Activated naive CD8-positive, alpha-beta T cell (primary cell): ENCODE results near the gene IFITM1.
"Not testable (repeated sequence)": the region's sequence is repeated elsewhere in the genome, so short reads cannot be mapped to it uniquely, and the experiment has no call there.

Experiments used
- H3K27ac Mint-ChIP-seq: one replicate; pipeline ENCODE4 v1.8.0; 2021; ENCODE audit warnings: mixed read lengths
- H3K27me3 Mint-ChIP-seq: one replicate; pipeline ENCODE4 v1.8.0; 2021; ENCODE audit warnings: mixed read lengths
- H3K36me3 Mint-ChIP-seq: one replicate; pipeline ENCODE4 v1.8.0; 2021; ENCODE audit warnings: mixed read lengths
- H3K4me1 Mint-ChIP-seq: one replicate; pipeline ENCODE4 v1.8.0; 2021; ENCODE audit warnings: low read depth, mixed read lengths
- H3K4me3 Mint-ChIP-seq: one replicate; pipeline ENCODE4 v1.8.0; 2021; ENCODE audit warnings: mild to moderate bottlenecking, mixed read lengths
- H3K9me3 Mint-ChIP-seq: one replicate; pipeline ENCODE4 v1.8.0; 2021; ENCODE audit warnings: low read depth, mixed read lengths

The IFITM1 gene

DNA sequence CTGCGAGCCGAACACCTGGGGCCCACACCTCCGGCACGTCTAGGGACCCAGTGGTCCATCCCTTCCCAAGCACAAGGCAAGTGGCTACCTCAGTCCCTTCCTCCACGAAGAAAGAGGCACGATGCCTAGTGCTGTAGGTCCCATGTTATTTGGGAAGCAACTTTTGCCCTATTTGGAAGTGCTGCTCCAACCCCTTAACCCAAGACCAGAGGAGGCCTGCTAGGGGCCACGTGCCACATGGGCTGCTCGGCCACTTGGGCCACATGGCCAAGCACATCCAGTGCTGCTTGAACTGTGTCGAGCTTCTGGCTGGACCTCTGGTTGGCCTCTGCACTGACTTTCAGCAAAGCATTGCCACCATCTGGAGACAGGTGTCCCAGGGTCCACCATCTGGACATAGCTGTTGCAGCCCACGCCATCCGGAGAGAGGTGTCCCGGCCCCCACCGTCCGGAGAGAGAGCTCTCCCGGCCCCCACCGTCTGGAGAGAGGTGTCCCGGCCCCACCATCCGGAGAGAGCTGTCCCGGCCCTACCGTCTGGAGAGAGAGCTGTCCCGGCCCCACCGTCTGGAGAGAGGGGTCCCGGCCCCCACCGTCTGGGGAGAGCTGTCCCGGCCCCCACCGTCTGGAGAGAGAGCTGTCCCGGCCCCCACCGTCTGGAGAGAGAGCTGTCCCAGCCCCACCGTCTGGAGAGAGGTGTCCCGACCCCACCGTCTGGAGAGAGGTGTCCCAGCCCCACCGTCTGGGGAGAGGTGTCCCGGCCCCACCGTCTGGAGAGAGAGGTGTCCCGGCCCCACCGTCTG lies 49.0 kb downstream of the IFITM1 start:
- Mint-ChIP-seq H3K27ac (no peak overlapping the region), H3K27me3 (peaks cover 12% of the 10 kb centered on the region), H3K36me3 (no peaks in the 10 kb centered on the region), H3K4me1 (peaks cover 12% of the 10 kb centered on the region), H3K9me3 (no peaks in the 10 kb centered on the region), H3K4me3 (no peak overlapping the region)

DNA sequence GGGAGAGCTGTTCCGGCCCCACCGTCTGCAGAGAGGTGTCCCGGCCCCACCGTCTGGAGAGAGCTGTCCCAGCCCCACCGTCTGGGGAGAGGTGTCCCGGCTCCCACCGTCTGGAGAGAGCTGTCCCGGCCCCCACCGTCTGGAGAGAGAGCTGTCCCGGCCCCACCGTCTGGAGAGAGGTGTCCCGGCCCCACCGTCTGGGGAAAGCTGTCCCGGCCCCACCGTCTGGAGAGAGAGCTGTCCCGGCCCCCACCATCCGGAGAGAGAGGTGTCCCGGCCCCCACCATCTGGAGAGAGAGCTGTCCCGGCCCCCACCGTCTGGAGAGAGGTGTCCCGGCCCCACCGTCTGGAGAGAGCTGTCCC lies 49.6 kb downstream of the IFITM1 start:
- not testable (repeated sequence) for H3K4me3 Mint-ChIP-seq, H3K9me3 Mint-ChIP-seq
- H3K27me3 Mint-ChIP-seq: peaks cover 16% of the 10 kb centered on the region

DNA sequence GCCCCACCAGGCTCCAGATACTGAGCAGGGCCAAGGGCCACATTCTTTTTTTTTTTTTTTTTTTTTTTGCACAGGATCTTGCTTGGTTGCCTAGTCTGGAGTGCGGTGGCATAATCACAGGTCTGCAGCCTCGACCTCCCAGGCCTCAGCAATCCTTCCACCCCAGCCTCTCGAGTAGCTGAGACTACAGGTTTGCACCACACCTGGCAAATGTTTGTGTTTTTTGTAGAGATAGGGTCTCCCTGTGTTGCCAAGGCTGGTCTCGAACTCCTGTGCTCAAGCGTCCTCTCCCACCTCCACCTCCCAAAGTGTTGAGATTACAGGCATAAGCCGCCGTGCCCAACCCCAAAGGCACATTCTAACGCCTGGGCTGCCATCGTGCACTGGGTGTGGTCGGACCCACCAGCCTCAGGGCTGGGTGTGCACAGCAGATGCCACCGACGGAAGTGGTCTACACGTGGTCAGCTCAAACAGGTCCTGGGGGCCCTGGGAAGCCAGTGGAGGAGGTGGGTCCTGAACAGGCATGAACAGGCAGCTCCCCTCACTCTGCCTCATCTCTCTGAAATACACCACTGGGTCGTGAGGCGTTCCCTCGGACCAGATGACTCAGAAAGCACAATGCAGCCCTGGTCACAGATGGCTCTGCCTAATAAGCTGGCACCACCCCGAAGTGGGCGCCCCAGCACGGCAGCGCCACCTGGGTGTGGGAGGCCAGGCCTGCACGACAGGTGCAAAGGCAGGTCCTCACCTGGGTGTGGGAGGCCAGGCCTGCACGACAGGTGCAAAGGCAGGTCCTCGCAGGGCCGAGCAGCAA lies 50.3 kb downstream of the IFITM1 start:
- Mint-ChIP-seq H3K27ac (no peak overlapping the region), H3K4me1 (peaks cover 19% of the 10 kb centered on the region), H3K4me3 (no peak overlapping the region), H3K36me3 (no peaks in the 10 kb centered on the region), H3K9me3 (no peaks in the 10 kb centered on the region), H3K27me3 (peaks cover 17% of the 10 kb centered on the region)

More for the DNA sequence above, 49.6 kb downstream of the IFITM1 start:
- H3K4me1 Mint-ChIP-seq: peaks cover 18% of the 10 kb centered on the region
- H3K36me3 Mint-ChIP-seq, H3K27ac Mint-ChIP-seq: not testable (repeated sequence)
